Coronary artery (tissue), 2 donors: ENCODE measurements around the gene OR6J1.

Experiments
- DNase-seq: peaks from one replicate; pipeline ENCODE4 v3.0.0-alpha.2; 2017; ENCODE audit warnings: low spot score
- H3K27ac ChIP-seq, 2 donors: fragments of 200-600 bp; sonication (generic); one replicate each; pipeline ENCODE4 v1.5.1; 2016 to 2019
- H3K4me3 ChIP-seq: fragments of 200-600 bp; sonication (generic); 2 replicates; pipeline ENCODE4 v1.5.1; 2016; ENCODE audit warnings: mild to moderate bottlenecking, moderate library complexity
- CTCF ChIP-seq: fragments of 200-600 bp; sonication (generic); IDR thresholded peaks from one replicate; pipeline ENCODE4 v1.5.1; 2019; ENCODE audit warnings: antibody characterized with exemption

Gene OR6J1

GRCh38 chr14:22598099-22598895, 45.9 kb downstream of the OR6J1 start, which contains the start of gene ABHD4:
Gene ABHD4 (plus strand): TSS chr14:22598300. CDS start chr14:22598307, 7 bp downstream.
- Histone ChIP-seq H3K4me3 (peak within 1 kb of the TSS; percentile 82), H3K27ac (peak within 1 kb of the TSS; percentile 80 to 88)
- no peak for TF ChIP-seq CTCF
- DNase-seq: peak; percentile 88

- no peak for DNase-seq
- no peak for TF ChIP-seq CTCF
- Histone ChIP-seq H3K27ac (peak overlapping the region; percentile 80 to 88), H3K4me3 (peak overlapping the region; percentile 82)
These were observed 46.4 kb downstream of the OR6J1 start for GRCh38 chr14:22597771-22598098.

- DNase-seq: no peak
- peak overlapping the region in 1 of 2 donors; percentile 88 for H3K27ac ChIP-seq
- TF ChIP-seq CTCF: no peak
- H3K4me3 ChIP-seq: peak overlapping the region; percentile 82
These were observed 46.9 kb downstream of the OR6J1 start for GRCh38 chr14:22597265-22597664.

- no peak for TF ChIP-seq CTCF
- no peak overlapping the region for H3K27ac ChIP-seq
- DNase-seq: no peak
These were observed 47.7 kb downstream of the OR6J1 start for GRCh38 chr14:22596354-22596879.

GRCh38 chr14:22594156-22594716, 49.9 kb downstream of the OR6J1 start:
- no peak for DNase-seq
- Histone ChIP-seq H3K27ac (no peak overlapping the region), H3K4me3 (no peak overlapping the region)
- TF ChIP-seq CTCF: no peak

More at GRCh38 chr14:22596354-22596879, 47.7 kb downstream of the OR6J1 start:
- no peak overlapping the region for H3K4me3 ChIP-seq

GRCh38 chr14:22593601-22594000, 50.6 kb downstream of the OR6J1 start:
- Histone ChIP-seq H3K27ac (no peak overlapping the region), H3K4me3 (no peak overlapping the region)
- DNase-seq: no peak
- TF ChIP-seq CTCF: no peak
